GM18505 (cell line): ENCODE measurements around the gene ZFYVE27.
"Not testable (repeated sequence)": the region's sequence is repeated elsewhere in the genome, so short reads cannot be mapped to it uniquely, and the experiment has no call there.

ENCODE experiments used
- ATAC-seq: cut with Tn5 transposase; IDR thresholded peaks from one replicate; pipeline ENCODE4 v1.9.1; 2021; ENCODE audit not compliant: unreplicated experiment
- POLR2A ChIP-seq: IDR thresholded peaks from 4 replicates; pipeline ENCODE4 v1.6.1; 2011; ENCODE audit warnings: borderline replicate concordance; ENCODE audit not compliant: insufficient read depth, insufficient read length; ENCODE audit errors: extremely low read depth

ZFYVE27 gene

GRCh38 chr10:97736902-97737769 lies at the start of gene ZFYVE27:
ZFYVE27 (plus strand) TSS chr10:97737128; CDS start chr10:97738478, 1,350 bp downstream.
- peak; percentile 96 for TF ChIP-seq POLR2A
- peak; percentile 82 for ATAC-seq

- no peak for ATAC-seq
- TF ChIP-seq POLR2A, result no peak
These were observed 48.8 kb upstream of the ZFYVE27 start for GRCh38 chr10:97687785-97688781.

DNA sequence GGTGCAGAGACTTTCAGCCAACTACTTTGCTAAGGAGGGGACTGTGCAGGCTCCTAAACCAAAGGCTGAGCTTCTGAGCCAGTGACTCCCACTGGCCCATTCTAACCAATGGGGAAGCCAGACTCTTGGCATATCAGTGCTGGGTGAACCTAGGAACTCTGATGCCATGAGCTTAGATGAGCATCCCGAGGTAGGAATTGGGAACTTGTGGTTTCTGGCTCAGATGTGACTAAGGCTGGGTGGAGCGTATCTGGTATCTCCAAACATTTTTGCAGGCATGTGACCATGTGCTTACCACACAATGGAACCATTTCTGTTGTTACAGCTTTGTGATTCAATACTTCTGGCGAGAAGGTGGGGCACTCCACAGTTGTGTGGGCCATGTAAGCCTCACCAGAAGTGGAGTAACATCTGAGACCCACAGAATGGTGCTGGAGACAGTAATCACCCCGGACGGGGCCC lies 47.3 kb upstream of the ZFYVE27 start:
- no peak for ATAC-seq
- TF ChIP-seq POLR2A, result no peak

DNA sequence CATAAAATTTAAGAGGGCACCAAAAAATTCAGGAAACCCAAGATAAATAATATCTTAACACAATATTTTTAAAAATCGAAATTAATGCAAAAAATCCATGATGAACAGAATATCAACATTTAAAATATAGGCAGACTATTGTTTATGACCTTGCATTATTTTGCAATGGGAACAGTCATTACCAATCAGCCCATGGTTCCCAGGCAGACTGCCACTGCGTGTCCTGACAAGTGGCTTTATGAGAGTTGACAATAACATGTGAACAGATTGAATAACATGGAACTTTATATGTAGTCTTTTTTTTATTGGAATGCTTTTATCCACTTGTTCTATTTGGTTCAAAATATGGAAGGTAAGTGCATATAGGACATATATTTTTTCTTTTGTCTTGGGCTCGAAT lies 46.8 kb upstream of the ZFYVE27 start:
- no peak for TF ChIP-seq POLR2A
- no peak for ATAC-seq

GRCh38 chr10:97698072-97698655 lies 38.8 kb upstream of the ZFYVE27 start:
- not testable (repeated sequence) for ATAC-seq

DNA sequence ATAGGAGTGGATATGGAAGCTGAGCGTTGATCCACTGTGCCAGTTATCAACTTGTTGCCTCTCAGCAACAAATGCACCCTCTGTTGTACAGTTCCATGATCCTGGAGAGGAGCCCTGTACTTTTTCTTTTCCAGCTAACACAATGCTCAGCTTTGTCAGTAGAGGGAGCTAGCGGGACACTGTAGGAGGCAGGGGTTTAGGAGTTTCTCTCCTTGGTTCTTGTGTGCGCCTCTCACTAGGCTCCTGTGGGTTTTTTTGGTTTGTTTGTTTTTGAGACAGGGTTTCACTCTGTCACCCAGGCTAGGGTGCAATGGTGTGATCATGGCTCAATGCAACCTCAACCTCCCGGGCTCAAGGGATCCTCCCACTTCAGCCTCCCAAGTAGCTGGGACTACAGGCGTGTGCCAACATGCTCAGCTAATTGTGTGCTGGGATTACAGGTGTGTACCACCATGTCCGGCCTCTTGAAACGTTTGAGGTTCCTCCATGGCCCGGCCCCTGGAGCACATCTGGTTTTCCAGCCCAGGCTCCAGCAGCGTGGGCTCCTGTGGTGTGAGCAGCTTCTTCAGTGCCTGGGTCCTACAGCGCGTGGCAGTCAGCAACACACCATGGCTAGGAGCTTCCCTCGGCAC lies 35.4 kb upstream of the ZFYVE27 start:
- ATAC-seq, result peak; percentile 71
- no peak for TF ChIP-seq POLR2A

GRCh38 chr10:97703398-97704067 lies 33.4 kb upstream of the ZFYVE27 start:
- no peak for TF ChIP-seq POLR2A
- no peak for ATAC-seq

DNA sequence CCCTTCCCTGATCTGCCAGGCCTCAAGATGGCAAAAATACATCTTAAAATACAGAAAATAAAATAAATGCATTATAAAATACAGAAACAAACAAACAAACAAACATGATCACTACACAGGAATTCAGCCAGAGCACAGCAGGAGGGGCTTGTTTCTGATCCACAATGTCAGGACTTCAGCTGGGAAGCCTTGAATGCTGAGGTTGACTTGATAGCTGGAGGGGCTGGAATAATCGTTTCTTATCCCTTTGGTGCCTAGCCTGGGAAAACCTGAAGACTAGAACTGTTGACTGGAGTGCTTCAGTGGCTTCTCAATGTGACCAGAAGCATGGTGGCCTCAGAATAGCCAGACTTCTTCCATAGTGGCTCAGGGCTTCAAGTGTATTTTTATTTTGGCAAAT lies 32.6 kb upstream of the ZFYVE27 start:
- TF ChIP-seq POLR2A, result no peak
- no peak for ATAC-seq

GRCh38 chr10:97705006-97705670 lies 31.8 kb upstream of the ZFYVE27 start:
- TF ChIP-seq POLR2A, result no peak
- no peak for ATAC-seq

GRCh38 chr10:97707134-97707861 lies 29.6 kb upstream of the ZFYVE27 start:
- no peak for TF ChIP-seq POLR2A
- ATAC-seq, result no peak

DNA sequence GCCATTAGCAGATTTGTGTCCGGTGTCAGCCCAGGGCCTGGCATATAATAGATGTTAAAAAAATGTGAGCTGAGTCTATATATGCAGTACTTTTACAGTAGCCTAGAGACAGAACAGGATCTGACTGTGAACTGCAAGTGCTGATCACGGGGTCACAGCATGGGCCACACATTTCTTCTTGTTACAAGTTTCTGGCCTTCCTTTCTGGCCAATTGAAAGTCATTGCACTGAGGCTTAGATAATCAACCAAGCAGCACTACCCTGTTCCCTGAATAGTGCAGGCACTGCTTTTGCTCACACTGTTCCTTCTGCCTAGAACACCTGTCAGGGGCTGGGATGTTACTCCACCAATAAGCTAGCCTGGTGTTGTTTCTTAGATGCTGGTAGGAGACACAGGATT lies 28.8 kb upstream of the ZFYVE27 start:
- no peak for ATAC-seq
- TF ChIP-seq POLR2A, result no peak
